NCI-H2227 (cell line): ENCODE measurements around the gene APOL1.
"Not testable (repeated sequence)": the region's sequence is repeated elsewhere in the genome, so short reads cannot be mapped to it uniquely, and the experiment has no call there.

Source experiments
- DNase-seq: peaks from one replicate; lab custom pipeline; 2025; ENCODE audit not compliant: unreplicated experiment; lab: John Stamatoyannopoulos, UW

The APOL1 gene

GRCh38 chr22:36225333-36225922 is 27.5 kb upstream of the APOL1 start:
- no peak for DNase-seq

- DNase-seq: no peak
These were observed 26.7 kb upstream of the APOL1 start for GRCh38 chr22:36226189-36226588.

- DNase-seq: no peak
These were observed 25.5 kb upstream of the APOL1 start for GRCh38 chr22:36227396-36227795.

GRCh38 chr22:36227806-36228205 is 25.1 kb upstream of the APOL1 start:
- DNase-seq: no peak

DNA sequence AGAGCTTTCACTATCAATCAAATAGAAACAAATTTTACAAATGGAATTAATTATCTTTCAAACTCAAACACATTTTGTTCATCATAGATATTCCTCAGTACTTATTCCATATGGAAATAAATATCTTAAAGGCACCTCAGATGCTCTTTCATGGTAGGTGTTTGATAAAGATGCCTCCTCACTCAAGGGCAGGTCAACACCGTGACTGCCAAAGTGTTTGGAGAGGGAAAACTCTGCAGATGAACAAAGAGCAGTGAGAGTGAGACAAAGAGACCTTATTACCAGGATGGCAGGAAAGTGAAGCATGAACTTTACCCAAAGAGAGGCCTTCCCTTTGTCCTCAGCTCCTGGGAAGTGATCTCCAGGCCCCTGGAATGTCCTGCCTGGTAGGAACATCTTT is 24.6 kb upstream of the APOL1 start:
- not testable (repeated sequence) for DNase-seq

DNA sequence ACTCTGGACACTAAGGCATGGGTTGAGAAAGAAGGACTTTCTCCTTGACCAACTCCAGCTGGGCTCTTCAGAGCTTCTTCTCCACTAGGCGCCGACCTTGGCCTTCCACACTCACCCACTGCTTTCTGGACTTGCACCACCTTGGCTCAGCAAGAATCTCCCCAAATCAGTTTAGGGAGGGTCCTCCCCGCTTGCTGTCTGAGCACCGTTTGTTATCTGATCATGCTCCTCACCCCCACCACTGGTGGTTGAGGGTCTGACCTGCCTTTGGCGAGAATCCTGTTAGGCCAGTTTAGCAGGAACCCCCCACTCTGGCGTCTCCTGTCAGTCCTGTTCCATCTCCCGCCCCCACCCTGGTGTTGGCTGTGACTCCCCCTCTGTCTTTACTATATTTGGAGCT is 24.0 kb upstream of the APOL1 start:
- no peak for DNase-seq

GRCh38 chr22:36229649-36230048 is 23.3 kb upstream of the APOL1 start:
- DNase-seq: not testable (repeated sequence)

DNA sequence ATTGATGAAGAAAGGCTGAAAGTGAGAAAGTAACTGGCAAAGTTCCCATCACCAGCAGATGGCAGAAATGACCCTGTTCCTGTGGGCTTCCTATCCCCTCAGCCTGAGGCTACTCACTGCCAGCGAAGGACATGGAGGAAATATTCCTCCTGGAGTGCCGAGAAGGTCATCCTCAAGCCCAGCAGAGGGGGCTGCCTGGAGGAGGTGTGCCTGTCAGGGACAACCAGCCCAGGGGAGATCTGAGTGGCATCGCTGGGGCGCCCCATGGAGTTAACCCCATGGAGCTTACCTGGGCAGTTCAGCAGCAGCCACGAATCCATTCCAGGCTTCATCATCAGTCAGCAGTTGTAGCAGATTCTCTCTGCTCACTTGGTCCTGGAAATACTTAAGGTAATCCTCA is 21.9 kb upstream of the APOL1 start:
- not testable (repeated sequence) for DNase-seq

- no peak for DNase-seq
These were observed 20.1 kb upstream of the APOL1 start for GRCh38 chr22:36232715-36233401.

- no peak for DNase-seq
These were observed 19.1 kb upstream of the APOL1 start for GRCh38 chr22:36233796-36234195.

- DNase-seq: no peak
These were observed 18.7 kb upstream of the APOL1 start for GRCh38 chr22:36234213-36234612.

DNA sequence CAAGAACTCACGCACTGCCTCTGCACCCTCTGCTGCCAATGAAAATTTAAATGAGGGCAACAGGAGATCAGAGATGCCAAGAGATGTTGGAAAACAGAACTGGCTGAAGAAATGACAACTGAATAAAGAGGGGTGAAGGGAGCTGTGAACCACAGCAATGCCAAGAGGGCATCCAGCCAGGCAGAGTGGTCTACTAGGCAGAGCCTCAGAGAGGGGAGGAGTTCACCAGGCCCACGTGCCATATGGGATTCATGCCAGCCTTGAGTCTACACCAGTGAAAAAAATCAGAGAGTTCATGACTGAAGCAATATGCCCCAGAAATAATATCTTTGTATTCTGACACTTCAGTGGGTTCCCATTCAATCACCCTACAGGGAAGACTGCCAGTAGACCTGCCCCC is 18.0 kb upstream of the APOL1 start:
- no peak for DNase-seq

- DNase-seq: no peak
These were observed 17.3 kb upstream of the APOL1 start for GRCh38 chr22:36235585-36235984.

GRCh38 chr22:36236388-36237319 is 16.3 kb upstream of the APOL1 start:
- no peak for DNase-seq

DNA sequence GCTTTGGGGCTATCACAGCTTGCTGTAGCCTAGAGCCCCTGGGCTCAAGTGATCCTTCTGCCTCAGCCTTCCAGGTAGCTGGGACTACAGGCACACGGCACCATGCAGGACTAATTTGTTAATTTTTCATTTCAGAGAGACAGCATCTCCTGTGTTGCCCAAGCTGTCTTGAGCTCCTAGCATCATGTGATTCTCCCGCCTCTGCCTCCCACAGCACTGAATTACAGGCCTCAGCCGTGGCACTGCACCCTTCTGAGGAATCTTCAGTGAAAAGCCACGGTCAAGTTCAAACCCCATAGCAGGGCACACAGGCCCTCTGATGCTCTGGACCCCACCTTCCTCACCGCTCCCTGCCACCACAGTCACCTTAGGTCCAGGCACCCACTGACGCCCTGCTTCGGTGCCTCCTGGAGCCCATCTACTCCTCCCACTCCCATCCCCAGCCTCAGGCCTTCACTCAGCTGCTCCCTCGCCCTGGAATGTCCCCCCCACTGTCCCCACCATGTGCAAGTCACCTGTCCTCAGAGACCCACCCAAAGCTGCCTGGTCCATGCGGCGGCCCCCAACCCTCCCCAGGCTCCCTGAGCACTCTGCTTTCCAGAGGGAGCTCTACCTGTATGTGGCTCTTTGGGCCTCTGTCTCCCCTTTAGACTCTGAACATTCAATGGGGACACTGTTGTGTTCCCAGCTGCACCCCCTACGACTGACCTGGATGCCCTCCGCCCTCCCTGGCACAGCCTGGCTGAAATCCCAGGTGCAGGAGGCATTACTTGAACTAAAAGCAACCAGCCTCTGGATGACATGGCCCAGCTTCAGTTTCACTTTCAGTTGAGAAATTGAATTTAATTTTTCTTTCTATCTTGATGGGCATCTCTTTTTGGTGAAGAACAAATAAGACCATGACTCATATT is 15.2 kb upstream of the APOL1 start:
- no peak for DNase-seq

- DNase-seq: peak; percentile 6
These were observed 14.4 kb upstream of the APOL1 start for GRCh38 chr22:36238373-36239149.

DNA sequence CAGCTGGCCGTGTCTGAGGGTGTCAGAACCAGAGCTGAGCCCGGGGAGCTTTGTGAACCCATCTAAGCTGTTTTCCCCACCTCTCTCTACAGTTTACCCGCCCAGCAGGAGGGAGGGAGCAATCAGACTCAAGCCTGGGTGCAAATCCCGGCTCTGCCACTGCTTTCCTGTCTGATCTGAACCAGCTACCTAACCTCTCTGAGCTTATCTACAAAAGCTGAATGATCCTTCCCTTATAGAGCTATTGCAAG is 13.9 kb upstream of the APOL1 start:
- DNase-seq: no peak

DNA sequence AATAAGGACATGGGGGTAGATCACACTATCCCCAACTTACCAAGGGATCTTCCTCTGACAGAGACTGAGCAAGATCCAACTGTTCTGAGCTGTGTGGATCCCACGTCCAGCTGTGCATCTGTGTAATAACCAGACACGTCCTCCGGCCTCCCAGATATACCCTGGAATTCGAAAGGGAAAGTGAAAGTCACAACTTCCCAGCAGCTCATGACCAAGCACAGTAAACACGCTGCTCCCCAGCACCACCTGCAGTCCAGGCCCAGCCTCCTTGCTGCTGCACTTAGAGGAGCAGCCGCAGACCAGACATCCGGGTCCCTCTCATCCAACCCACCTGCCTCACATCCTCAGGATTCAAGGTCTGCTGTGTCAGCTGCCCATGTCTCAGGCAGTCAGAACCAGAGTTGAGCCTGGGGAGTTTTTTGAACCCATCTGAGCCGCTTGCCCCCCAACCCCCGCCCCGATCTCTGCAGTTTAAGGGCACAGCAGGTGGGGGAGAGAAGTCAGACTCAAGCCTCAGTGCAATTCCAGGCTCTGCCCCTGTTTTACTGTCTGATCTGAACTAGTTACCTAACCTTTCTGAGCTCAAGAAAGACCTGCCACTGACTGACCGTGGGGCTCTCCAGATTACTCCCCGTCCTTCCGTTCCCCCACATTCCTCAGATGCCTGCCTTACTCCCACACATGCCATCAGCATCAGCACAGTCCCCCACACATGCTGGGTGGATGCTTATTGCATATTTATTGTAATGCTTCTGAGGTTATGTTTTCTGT is 13.3 kb upstream of the APOL1 start, which contains the start of gene APOL2:
Gene APOL2 (minus strand): TSS at position 127 of the 771 bp plus-strand sequence. CDS start 6,365 bp downstream, outside the sequence.
- DNase-seq: peak; percentile 83

- DNase-seq: no peak
These were observed 8.9 kb upstream of the APOL1 start for GRCh38 chr22:36243986-36244385.
